RKO (cell line): ENCODE measurements around the gene ARRDC3.
"Not testable (repeated sequence)": the region's sequence is repeated elsewhere in the genome, so short reads cannot be mapped to it uniquely, and the experiment has no call there.

Experiments
- DNase-seq: peaks from one replicate; pipeline ENCODE4 v3.0.0-alpha.2; 2016; ENCODE audit warnings: low spot score

Gene ARRDC3

GRCh38 chr5:91359962-91360609, 23.0 kb downstream of the ARRDC3 start:
- DNase-seq = no peak

- DNase-seq = no peak
These were observed 25.3 kb downstream of the ARRDC3 start for GRCh38 chr5:91357806-91358205.

GRCh38 chr5:91357012-91357634, 26.0 kb downstream of the ARRDC3 start:
- no peak for DNase-seq

GRCh38 chr5:91354867-91355266, 28.2 kb downstream of the ARRDC3 start:
- not testable (repeated sequence) for DNase-seq

- no peak for DNase-seq
These were observed 30.1 kb downstream of the ARRDC3 start for GRCh38 chr5:91352831-91353695.

GRCh38 chr5:91345461-91345860, 37.7 kb downstream of the ARRDC3 start:
- DNase-seq = no peak

GRCh38 chr5:91344661-91345200, 38.4 kb downstream of the ARRDC3 start:
- not testable (repeated sequence) for DNase-seq

- no peak for DNase-seq
These were observed 39.2 kb downstream of the ARRDC3 start for GRCh38 chr5:91343916-91344315.

GRCh38 chr5:91342931-91343330, 40.2 kb downstream of the ARRDC3 start:
- not testable (repeated sequence) for DNase-seq

GRCh38 chr5:91341154-91341553, 42.0 kb downstream of the ARRDC3 start:
- DNase-seq = no peak

- DNase-seq = no peak
These were observed 42.6 kb downstream of the ARRDC3 start for GRCh38 chr5:91340532-91340931.

GRCh38 chr5:91339063-91339705, 43.9 kb downstream of the ARRDC3 start:
- DNase-seq = no peak

- peak; percentile 82 for DNase-seq
These were observed 50.7 kb downstream of the ARRDC3 start for GRCh38 chr5:91332267-91333045.

- no peak for DNase-seq
These were observed 51.4 kb downstream of the ARRDC3 start for GRCh38 chr5:91331705-91332104.

GRCh38 chr5:91329283-91329682, 53.8 kb downstream of the ARRDC3 start:
- DNase-seq = no peak

GRCh38 chr5:91328743-91329142, 54.4 kb downstream of the ARRDC3 start:
- no peak for DNase-seq

GRCh38 chr5:91322981-91323380, 60.1 kb downstream of the ARRDC3 start:
- not testable (repeated sequence) for DNase-seq

GRCh38 chr5:91319667-91320066, 63.5 kb downstream of the ARRDC3 start:
- DNase-seq = no peak

GRCh38 chr5:91318724-91319123, 64.4 kb downstream of the ARRDC3 start:
- no peak for DNase-seq
